HepG2 (cell line): ENCODE data around the gene ZFP64. TPM values are rescaled to one million over a fixed set of nuclear protein-coding genes. Genes with fewer than 3 reads are reported as not detected.

Experiments
- ASH2L ChIP-seq: fragments of 300-600, 200-600 bp; sonication (generic); IDR thresholded peaks from 2 replicates; pipeline ENCODE4 v1.7.0; 2017; ENCODE audit warnings: low read depth, mild to moderate bottlenecking, moderate library complexity, mixed read lengths, low read length; ENCODE audit not compliant: insufficient read length
- ATF7 ChIP-seq, 2 experiments: fragments of 450-650 bp in 1 of 2; sonication (generic) in 1 of 2; formaldehyde crosslinking in 1 of 2; IDR thresholded peaks; 2 replicates each; pipeline versions ENCODE4 v1.4.0 to v1.6.1; 2016 to 2020; ENCODE audit warnings: antibody characterized with exemption in 1 of 2, mild to moderate bottlenecking in 1 of 2, missing genetic modification reagents in 1 of 2
- HMG20A ChIP-seq: IDR thresholded peaks from 2 replicates; pipeline ENCODE4 v1.6.1; 2016; ENCODE audit warnings: borderline replicate concordance
- HNRNPK ChIP-seq: fragments of 200-400 bp; formaldehyde crosslinking; IDR thresholded peaks from 2 replicates; pipeline ENCODE4 v1.6.1; 2018; ENCODE audit warnings: low read length, low read depth, moderate library complexity, mild to moderate bottlenecking; ENCODE audit not compliant: poor library complexity, severe bottlenecking
- HNRNPUL1 ChIP-seq: fragments of 200-400 bp; formaldehyde crosslinking; IDR thresholded peaks from 2 replicates; pipeline ENCODE4 v1.6.1; 2017; ENCODE audit warnings: low read depth, mild to moderate bottlenecking, low read length, moderate library complexity
- POGZ ChIP-seq: sonication (generic); formaldehyde crosslinking; IDR thresholded peaks from 2 replicates; pipeline ENCODE4 v1.4.0; 2020; ENCODE audit warnings: mild to moderate bottlenecking, missing genetic modification reagents
- SRY ChIP-seq: sonication (generic); formaldehyde crosslinking; IDR thresholded peaks from 2 replicates; pipeline ENCODE4 v1.8.0; 2022; ENCODE audit warnings: mild to moderate bottlenecking, missing genetic modification reagents
- TAF1 ChIP-seq: sonication (generic); formaldehyde crosslinking; IDR thresholded peaks from 2 replicates; pipeline ENCODE4 v1.4.0; 2020; ENCODE audit warnings: missing genetic modification reagents
- TBP ChIP-seq: sonication (generic); formaldehyde crosslinking; IDR thresholded peaks from 2 replicates; pipeline ENCODE4 v1.5.0; 2020; ENCODE audit warnings: missing genetic modification reagents
- THYN1 ChIP-seq: sonication (generic); formaldehyde crosslinking; IDR thresholded peaks from 2 replicates; pipeline ENCODE4 v1.8.1; 2023; ENCODE audit warnings: low read depth, mild to moderate bottlenecking, moderate library complexity, missing genetic modification reagents, borderline replicate concordance
- TOE1 ChIP-seq: sonication (generic); formaldehyde crosslinking; IDR thresholded peaks from 2 replicates; pipeline ENCODE4 v1.4.0; 2020; ENCODE audit warnings: mild to moderate bottlenecking, missing genetic modification reagents
- XBP1 ChIP-seq: sonication (generic); formaldehyde crosslinking; IDR thresholded peaks from 2 replicates; pipeline ENCODE4 v1.5.0; 2020; ENCODE audit warnings: missing genetic modification reagents
- ZFP90 ChIP-seq: sonication (generic); formaldehyde crosslinking; IDR thresholded peaks from 2 replicates; pipeline ENCODE4 v1.8.0; 2022; ENCODE audit warnings: missing genetic modification reagents, mild to moderate bottlenecking, inconsistent platforms, borderline replicate concordance
- ZNF143 ChIP-seq: sonication (generic); formaldehyde crosslinking; IDR thresholded peaks from 2 replicates; pipeline ENCODE4 v1.4.0; 2020; ENCODE audit warnings: missing genetic modification reagents
- ZNF556 ChIP-seq: sonication (generic); formaldehyde crosslinking; IDR thresholded peaks from 2 replicates; pipeline ENCODE4 v1.4.0; 2020; ENCODE audit warnings: mild to moderate bottlenecking, missing genetic modification reagents, borderline replicate concordance
- ZNF749 ChIP-seq: sonication (generic); formaldehyde crosslinking; IDR thresholded peaks from 2 replicates; pipeline ENCODE4 v1.8.0; 2022; ENCODE audit warnings: mild to moderate bottlenecking, missing genetic modification reagents, moderate library complexity, borderline replicate concordance
- ZNF83 ChIP-seq: sonication (generic); formaldehyde crosslinking; IDR thresholded peaks from 2 replicates; pipeline ENCODE4 v1.4.0; 2020; ENCODE audit warnings: missing genetic modification reagents, mild to moderate bottlenecking, borderline replicate concordance
- polyA plus RNA-seq, 8 experiments: library from polyadenylated mRNA; depleted of rRNA in 3 of 8; stranded (reverse) in 7 of 8; unstranded in 1 of 8; fragments of >200 nt; fragmentation: Illumina TruSeq in 4 of 8; extraction: Trizol in 4 of 8; gene quantifications; 2 replicates each; pipeline versions ENCODE4 v1.2.1 to v1.2.3, GENCODE V29; 2011 to 2016; ENCODE audit warnings: low read depth in 4 of 8, missing spikeins in 1 of 8, mixed read lengths in 1 of 8; ENCODE audit not compliant: insufficient read depth in 1 of 8
- total RNA-seq, 5 experiments: library from RNA; depleted of rRNA; stranded (reverse); fragments of >200 nt; fragmentation: Illumina TruSeq; extraction: Trizol; gene quantifications; 2 replicates each; pipeline ENCODE4 v1.2.3, GENCODE V29; 2016; ENCODE audit warnings: low read depth in 1 of 5
- TF ChIP-seq, protein P1 (sequence below): IDR thresholded peaks from 2 replicates; pipeline ENCODE4 v1.6.1; 2018; ENCODE audit warnings: missing genetic modification reagents
- TF ChIP-seq, protein P2 (sequence below): IDR thresholded peaks from 2 replicates; pipeline ENCODE4 v1.6.1; 2018; ENCODE audit warnings: missing genetic modification reagents, mild to moderate bottlenecking, missing compliant biosample characterization
- TF ChIP-seq, protein P3 (sequence below): sonication (generic); formaldehyde crosslinking; IDR thresholded peaks from 2 replicates; pipeline ENCODE4 v1.5.0; 2020; ENCODE audit warnings: mild to moderate bottlenecking, missing genetic modification reagents
- TF ChIP-seq, protein P4 (sequence below): fragments of 450-650 bp; IDR thresholded peaks from 2 replicates; pipeline ENCODE4 v1.6.1; 2017
- TF ChIP-seq, protein P5 (sequence below): sonication (generic); formaldehyde crosslinking; IDR thresholded peaks from 2 replicates; pipeline ENCODE4 v1.5.1; 2020; ENCODE audit warnings: missing genetic modification reagents, mild to moderate bottlenecking, borderline replicate concordance
- TF ChIP-seq, protein P6 (sequence below): sonication (generic); formaldehyde crosslinking; conservative IDR thresholded peaks from 2 replicates; pipeline ENCODE4 v1.4.0; 2020; ENCODE audit warnings: missing genetic modification reagents

Gene ZFP64
- total and polyA plus RNA-seq, 2 of the 13 experiments (the other 11 are each of a cell fraction or from before 2014, with no cell fraction given), result 12.0 to 24.3 TPM

DNA sequence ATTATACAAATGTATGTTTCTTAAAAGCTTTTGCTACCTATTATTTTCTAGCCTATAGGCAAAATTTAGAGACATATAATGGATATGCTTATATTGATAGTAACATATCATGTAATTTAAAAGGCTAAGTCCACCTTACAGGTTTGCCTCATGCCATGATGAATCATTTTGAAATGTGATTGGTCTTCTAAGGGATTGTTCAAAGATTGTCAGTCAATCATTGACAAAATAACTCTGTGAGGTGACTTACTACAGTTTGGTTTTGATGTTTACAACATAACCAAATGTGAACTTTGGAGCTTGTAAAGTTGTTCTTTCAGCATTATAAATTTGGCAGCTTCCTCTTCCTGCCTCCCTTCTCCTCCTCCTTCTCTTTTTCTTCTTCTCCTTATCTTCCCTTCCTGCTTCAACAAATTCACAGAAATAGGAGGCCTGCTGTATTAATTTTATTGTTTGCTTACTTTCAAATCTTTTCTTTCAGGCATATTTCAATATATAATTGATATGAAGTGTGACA, 39.7 kb upstream of the ZFP64 start (continued):
- TF ChIP-seq, protein P1, sequence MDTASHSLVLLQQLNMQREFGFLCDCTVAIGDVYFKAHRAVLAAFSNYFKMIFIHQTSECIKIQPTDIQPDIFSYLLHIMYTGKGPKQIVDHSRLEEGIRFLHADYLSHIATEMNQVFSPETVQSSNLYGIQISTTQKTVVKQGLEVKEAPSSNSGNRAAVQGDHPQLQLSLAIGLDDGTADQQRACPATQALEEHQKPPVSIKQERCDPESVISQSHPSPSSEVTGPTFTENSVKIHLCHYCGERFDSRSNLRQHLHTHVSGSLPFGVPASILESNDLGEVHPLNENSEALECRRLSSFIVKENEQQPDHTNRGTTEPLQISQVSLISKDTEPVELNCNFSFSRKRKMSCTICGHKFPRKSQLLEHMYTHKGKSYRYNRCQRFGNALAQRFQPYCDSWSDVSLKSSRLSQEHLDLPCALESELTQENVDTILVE (CRISPR knock-in tag), result no peak; the same call in 1 of the 2 replicates
- peak; percentile 78; the same call in 1 of the 2 replicates for TF ChIP-seq HMG20A (CRISPR knock-in tag)
- no peak for TF ChIP-seq ZNF143 (CRISPR knock-in tag)
- TF ChIP-seq, protein P2, sequence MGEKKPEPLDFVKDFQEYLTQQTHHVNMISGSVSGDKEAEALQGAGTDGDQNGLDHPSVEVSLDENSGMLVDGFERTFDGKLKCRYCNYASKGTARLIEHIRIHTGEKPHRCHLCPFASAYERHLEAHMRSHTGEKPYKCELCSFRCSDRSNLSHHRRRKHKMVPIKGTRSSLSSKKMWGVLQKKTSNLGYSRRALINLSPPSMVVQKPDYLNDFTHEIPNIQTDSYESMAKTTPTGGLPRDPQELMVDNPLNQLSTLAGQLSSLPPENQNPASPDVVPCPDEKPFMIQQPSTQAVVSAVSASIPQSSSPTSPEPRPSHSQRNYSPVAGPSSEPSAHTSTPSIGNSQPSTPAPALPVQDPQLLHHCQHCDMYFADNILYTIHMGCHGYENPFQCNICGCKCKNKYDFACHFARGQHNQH, result peak; percentile 46; the same call in 1 of the 2 replicates
- TF ChIP-seq SRY, result no peak
- peak; percentile 98 for TF ChIP-seq HNRNPUL1
- TF ChIP-seq, protein P3, sequence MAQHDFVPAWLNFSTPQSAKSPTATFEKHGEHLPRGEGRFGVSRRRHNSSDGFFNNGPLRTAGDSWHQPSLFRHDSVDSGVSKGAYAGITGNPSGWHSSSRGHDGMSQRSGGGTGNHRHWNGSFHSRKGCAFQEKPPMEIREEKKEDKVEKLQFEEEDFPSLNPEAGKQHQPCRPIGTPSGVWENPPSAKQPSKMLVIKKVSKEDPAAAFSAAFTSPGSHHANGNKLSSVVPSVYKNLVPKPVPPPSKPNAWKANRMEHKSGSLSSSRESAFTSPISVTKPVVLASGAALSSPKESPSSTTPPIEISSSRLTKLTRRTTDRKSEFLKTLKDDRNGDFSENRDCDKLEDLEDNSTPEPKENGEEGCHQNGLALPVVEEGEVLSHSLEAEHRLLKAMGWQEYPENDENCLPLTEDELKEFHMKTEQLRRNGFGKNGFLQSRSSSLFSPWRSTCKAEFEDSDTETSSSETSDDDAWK (CRISPR knock-in tag), result no peak
- TF ChIP-seq HNRNPK, result no peak
- TF ChIP-seq ZNF556 (CRISPR knock-in tag), result no peak
- no peak for TF ChIP-seq ATF7 (IDR thresholded peaks at IDR 0.05)
- TF ChIP-seq ATF7 (CRISPR knock-in tag; IDR thresholded peaks at IDR 0.05), result no peak
- no peak for TF ChIP-seq XBP1 (CRISPR knock-in tag)
- TF ChIP-seq, protein P4, sequence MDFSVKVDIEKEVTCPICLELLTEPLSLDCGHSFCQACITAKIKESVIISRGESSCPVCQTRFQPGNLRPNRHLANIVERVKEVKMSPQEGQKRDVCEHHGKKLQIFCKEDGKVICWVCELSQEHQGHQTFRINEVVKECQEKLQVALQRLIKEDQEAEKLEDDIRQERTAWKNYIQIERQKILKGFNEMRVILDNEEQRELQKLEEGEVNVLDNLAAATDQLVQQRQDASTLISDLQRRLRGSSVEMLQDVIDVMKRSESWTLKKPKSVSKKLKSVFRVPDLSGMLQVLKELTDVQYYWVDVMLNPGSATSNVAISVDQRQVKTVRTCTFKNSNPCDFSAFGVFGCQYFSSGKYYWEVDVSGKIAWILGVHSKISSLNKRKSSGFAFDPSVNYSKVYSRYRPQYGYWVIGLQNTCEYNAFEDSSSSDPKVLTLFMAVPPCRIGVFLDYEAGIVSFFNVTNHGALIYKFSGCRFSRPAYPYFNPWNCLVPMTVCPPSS, result no peak
- TF ChIP-seq POGZ, result peak; percentile 93
- no peak for TF ChIP-seq TOE1
- no peak for TF ChIP-seq TBP (CRISPR knock-in tag)
- TF ChIP-seq, protein P5, sequence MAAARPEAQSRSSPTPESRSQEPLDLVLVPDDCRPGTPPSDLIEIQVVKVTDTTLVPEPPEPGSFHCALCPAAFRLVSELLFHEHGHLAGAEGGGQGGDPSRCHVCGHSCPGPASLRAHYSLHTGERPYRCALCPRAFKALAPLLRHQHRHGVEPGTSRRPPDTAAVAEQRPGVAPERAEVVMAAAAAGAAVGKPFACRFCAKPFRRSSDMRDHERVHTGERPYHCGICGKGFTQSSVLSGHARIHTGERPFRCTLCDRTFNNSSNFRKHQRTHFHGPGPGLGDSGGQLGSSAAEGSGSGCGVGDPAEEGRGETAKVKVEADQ (CRISPR knock-in tag), result no peak
- no peak for TF ChIP-seq ZNF83 (CRISPR knock-in tag)
- TF ChIP-seq, protein P6, sequence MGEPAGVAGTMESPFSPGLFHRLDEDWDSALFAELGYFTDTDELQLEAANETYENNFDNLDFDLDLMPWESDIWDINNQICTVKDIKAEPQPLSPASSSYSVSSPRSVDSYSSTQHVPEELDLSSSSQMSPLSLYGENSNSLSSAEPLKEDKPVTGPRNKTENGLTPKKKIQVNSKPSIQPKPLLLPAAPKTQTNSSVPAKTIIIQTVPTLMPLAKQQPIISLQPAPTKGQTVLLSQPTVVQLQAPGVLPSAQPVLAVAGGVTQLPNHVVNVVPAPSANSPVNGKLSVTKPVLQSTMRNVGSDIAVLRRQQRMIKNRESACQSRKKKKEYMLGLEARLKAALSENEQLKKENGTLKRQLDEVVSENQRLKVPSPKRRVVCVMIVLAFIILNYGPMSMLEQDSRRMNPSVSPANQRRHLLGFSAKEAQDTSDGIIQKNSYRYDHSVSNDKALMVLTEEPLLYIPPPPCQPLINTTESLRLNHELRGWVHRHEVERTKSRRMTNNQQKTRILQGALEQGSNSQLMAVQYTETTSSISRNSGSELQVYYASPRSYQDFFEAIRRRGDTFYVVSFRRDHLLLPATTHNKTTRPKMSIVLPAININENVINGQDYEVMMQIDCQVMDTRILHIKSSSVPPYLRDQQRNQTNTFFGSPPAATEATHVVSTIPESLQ (CRISPR knock-in tag), result no peak
- TF ChIP-seq ZFP90 (CRISPR knock-in tag), result no peak
- no peak for TF ChIP-seq ZNF749 (CRISPR knock-in tag)
- no peak for TF ChIP-seq THYN1 (CRISPR knock-in tag)
- TF ChIP-seq TAF1 (CRISPR knock-in tag), result no peak
- TF ChIP-seq ASH2L, result peak; percentile 92
